ENCODE measurements around the gene CREB3. TPM values are rescaled to one million over a fixed set of nuclear protein-coding genes. Genes with fewer than 3 reads are reported as not detected.

Gene CREB3
- total RNA-seq, 2 experiments from 2014 or later, result 13.7 to 15.4 TPM

DNA sequence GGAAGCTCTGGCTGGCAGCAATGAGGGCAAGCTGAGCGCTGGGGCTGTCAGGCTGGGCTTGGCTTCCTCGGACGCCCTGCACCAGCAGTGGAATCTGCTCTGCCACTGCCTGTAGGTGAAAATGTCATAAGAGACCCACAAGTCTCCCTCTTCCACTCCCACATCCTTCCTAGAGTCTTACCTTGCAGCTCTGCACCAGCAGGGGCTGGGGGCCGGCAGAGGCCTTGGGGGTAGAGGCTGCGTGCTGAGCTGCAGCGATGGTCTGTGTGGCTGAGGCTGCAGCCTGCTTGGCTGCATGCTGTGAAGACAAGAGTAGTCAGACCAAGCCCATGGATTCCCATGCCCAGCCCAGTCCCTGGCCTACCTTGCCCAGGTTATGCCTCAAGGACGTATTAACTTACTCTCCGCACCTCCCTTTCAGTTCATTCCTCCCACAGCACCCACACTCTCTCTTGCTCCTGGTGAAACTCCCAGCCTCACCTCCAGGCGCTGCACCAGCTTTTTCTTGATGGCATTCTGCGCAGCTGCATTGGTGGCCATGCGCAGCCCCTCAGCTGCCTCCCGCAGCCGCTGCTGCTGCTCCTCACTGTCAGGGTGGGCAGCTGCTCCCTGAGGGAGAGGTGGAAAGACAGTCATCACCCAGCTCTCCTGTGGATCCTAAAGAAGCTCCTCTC, 17.8 kb upstream of the CREB3 start:
- Mint-ChIP-seq H3K27ac (no peak overlapping the region), H3K27me3 (no peaks in the 10 kb centered on the region), H3K9me3 (no peaks in the 10 kb centered on the region), H3K4me1 (ENCODE audit: low read depth) (no peaks in the 10 kb centered on the region), H3K36me3 (ENCODE audit: low read depth) (peaks cover 93% of the 10 kb centered on the region), H3K4me3 (no peak overlapping the region)
- intact Hi-C loops (cut with DNase I, micrococcal nuclease), result no loop called here
- H3K27ac ChIP-seq (ENCODE audit: low read depth in 1 of 2, low read length in 2 of 2), result no peak overlapping the region
- no peak for TF ChIP-seq CTCF (IDR thresholded peaks at IDR 0.05)
- H3K4me3 ChIP-seq (ENCODE audit: low read length), result no peak overlapping the region
- no peaks in the 10 kb centered on the region for H3K4me1 ChIP-seq (ENCODE audit: insufficient read depth, low read length)
- ChIA-PET CTCF (interaction anchor here (1.0 kb wide), 1 partner anchor 24 kb away, joined by 3 read pairs; no protein-coding TSS in a partner anchor), POLR2A (no interaction called here)
- no peaks in the 10 kb centered on the region for H3K27me3 ChIP-seq (ENCODE audit: control insufficient read depth in 1 of 2, insufficient read depth in 2 of 2, low read length in 2 of 2)
- H3K9me3 ChIP-seq (ENCODE audit: control insufficient read depth in 1 of 2, insufficient read depth in 1 of 2, low read length in 2 of 2), result no peaks in the 10 kb centered on the region
- peaks cover 94% of the 10 kb centered on the region for H3K36me3 ChIP-seq (ENCODE audit: insufficient read depth, low read length)
- ATAC-seq (ENCODE audit: poor library complexity), result no peak
- DNase-seq, result no peak

- TF ChIP-seq CTCF (IDR thresholded peaks at IDR 0.05), result no peak
- Mint-ChIP-seq H3K27ac (no peak overlapping the region), H3K27me3 (no peaks in the 10 kb centered on the region), H3K4me3 (no peak overlapping the region), H3K36me3 (ENCODE audit: low read depth) (peaks cover 96% of the 10 kb centered on the region), H3K4me1 (ENCODE audit: low read depth) (no peaks in the 10 kb centered on the region), H3K9me3 (no peaks in the 10 kb centered on the region)
- Histone ChIP-seq H3K9me3 (ENCODE audit: control insufficient read depth in 1 of 2, insufficient read depth in 1 of 2, low read length in 2 of 2) (no peaks in the 10 kb centered on the region), H3K27ac (ENCODE audit: low read depth in 1 of 2, low read length in 2 of 2) (no peak overlapping the region), H3K4me1 (ENCODE audit: insufficient read depth, low read length) (no peaks in the 10 kb centered on the region), H3K27me3 (ENCODE audit: control insufficient read depth in 1 of 2, insufficient read depth in 2 of 2, low read length in 2 of 2) (no peaks in the 10 kb centered on the region), H3K36me3 (ENCODE audit: insufficient read depth, low read length) (peaks cover 97% of the 10 kb centered on the region), H3K4me3 (ENCODE audit: low read length) (no peak overlapping the region)
- CTCF ChIA-PET, result interaction anchor here (0.5 kb wide), 1 partner anchor 49 kb away, joined by 3 read pairs; no protein-coding TSS in a partner anchor
- intact Hi-C loops (cut with DNase I, micrococcal nuclease), result no loop called here
- DNase-seq (no peak), ATAC-seq (ENCODE audit: poor library complexity) (no peak)
- POLR2A ChIA-PET, result interaction anchor here (1.4 to 1.8 kb wide), 2 partner anchors 11 to 15 kb away, joined by 3 to 5 read pairs; partner anchors contain the start of gene TLN1
Observed at GRCh38 chr9:35716230-35716629, 16.2 kb upstream of the CREB3 start.

- H3K27ac Mint-ChIP-seq, result no peak overlapping the region
- no peaks in the 10 kb centered on the region for H3K9me3 Mint-ChIP-seq
- no peaks in the 10 kb centered on the region for H3K27me3 Mint-ChIP-seq
- H3K36me3 Mint-ChIP-seq (ENCODE audit: low read depth), result peaks cover 98% of the 10 kb centered on the region
- H3K4me1 ChIP-seq (ENCODE audit: insufficient read depth, low read length), result no peaks in the 10 kb centered on the region
- peaks cover 97% of the 10 kb centered on the region for H3K36me3 ChIP-seq (ENCODE audit: insufficient read depth, low read length)
- ATAC-seq (ENCODE audit: poor library complexity) (no peak), DNase-seq (no peak)
- no peaks in the 10 kb centered on the region for H3K4me1 Mint-ChIP-seq (ENCODE audit: low read depth)
- no peak for TF ChIP-seq CTCF (IDR thresholded peaks at IDR 0.05)
- CTCF ChIA-PET, result interaction anchor here (1.0 to 1.2 kb wide), 2 partner anchors 11 to 21 kb away, joined by 3 to 4 read pairs; no protein-coding TSS in a partner anchor
- POLR2A ChIA-PET, result interaction anchor here (1.4 to 1.8 kb wide), 2 partner anchors 10 to 14 kb away, joined by 3 to 5 read pairs; partner anchors contain the start of gene TLN1
- H3K4me3 Mint-ChIP-seq, result no peak overlapping the region
- H3K27me3 ChIP-seq (ENCODE audit: control insufficient read depth in 1 of 2, insufficient read depth in 2 of 2, low read length in 2 of 2), result no peaks in the 10 kb centered on the region
- H3K4me3 ChIP-seq (ENCODE audit: low read length), result no peak overlapping the region
- no peaks in the 10 kb centered on the region for H3K9me3 ChIP-seq (ENCODE audit: control insufficient read depth in 1 of 2, insufficient read depth in 1 of 2, low read length in 2 of 2)
- intact Hi-C loops (cut with DNase I, micrococcal nuclease), result no loop called here
- H3K27ac ChIP-seq (ENCODE audit: low read depth in 1 of 2, low read length in 2 of 2), result no peak overlapping the region
Observed at GRCh38 chr9:35717132-35717870, 15.2 kb upstream of the CREB3 start.
